Hepatocyte (in vitro differentiated cells): ENCODE data around the gene ATP23.

Experiments
- CTCF ChIP-seq: fragments of 200-600 bp; sonication (generic); IDR thresholded peaks from 2 replicates; pipeline ENCODE4 v1.5.1; 2016; ENCODE audit warnings: antibody characterized with exemption, mild to moderate bottlenecking; ENCODE audit not compliant: poor library complexity
- EZH2 ChIP-seq: fragments of 200-600 bp; sonication (generic); IDR thresholded peaks from 2 replicates; pipeline ENCODE4 v1.6.1; 2016; ENCODE audit warnings: antibody characterized with exemption, mild to moderate bottlenecking, borderline replicate concordance
- EZH2phosphoT487 ChIP-seq: fragments of 200-600 bp; sonication (generic); IDR thresholded peaks from one replicate; pipeline ENCODE4 v1.6.1; 2018; ENCODE audit warnings: antibody characterized with exemption, mild to moderate bottlenecking, low read depth, moderate library complexity; ENCODE audit not compliant: unreplicated experiment, severe bottlenecking

- no peak for TF ChIP-seq EZH2phosphoT487
- TF ChIP-seq CTCF, result no peak
- TF ChIP-seq EZH2, result no peak
Measured at GRCh38 chr12:57966536-57966935, 25.2 kb downstream of the ATP23 start.
